WI38 (cell line): ENCODE data around the gene OPCML.

Experiments used
- H3K4me3 ChIP-seq: 2 replicates; pipeline ENCODE4 v1.5.1; 2011; ENCODE audit warnings: low read depth, mild to moderate bottlenecking, control low read depth, low read length
- TF ChIP-seq, protein P1 (sequence below): IDR thresholded peaks from 2 replicates; pipeline ENCODE4 v1.5.1; 2012; ENCODE audit warnings: low read depth, mild to moderate bottlenecking, control low read depth, low read length

OPCML gene

DNA sequence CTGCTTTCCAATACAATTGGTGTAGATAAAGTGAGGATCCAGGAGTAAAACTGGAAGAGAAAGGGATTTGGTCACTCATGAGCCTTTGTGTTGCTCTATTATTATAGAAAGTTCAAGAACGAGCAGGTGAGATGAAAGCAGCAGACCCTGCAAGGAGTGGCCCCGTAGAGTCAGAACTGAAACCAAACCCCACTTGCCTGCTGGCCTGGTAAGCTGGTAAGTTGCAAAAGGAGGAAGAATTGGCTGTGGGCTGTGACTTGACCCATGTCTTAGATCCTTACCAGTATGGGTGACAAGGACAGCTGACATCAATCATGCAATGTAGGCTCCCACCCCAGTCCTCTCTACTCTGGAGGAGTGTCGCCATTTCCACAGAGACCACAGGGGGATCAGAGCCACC, 201.3 kb downstream of the OPCML start:
- no peak overlapping the region for H3K4me3 ChIP-seq
- TF ChIP-seq, protein P1, sequence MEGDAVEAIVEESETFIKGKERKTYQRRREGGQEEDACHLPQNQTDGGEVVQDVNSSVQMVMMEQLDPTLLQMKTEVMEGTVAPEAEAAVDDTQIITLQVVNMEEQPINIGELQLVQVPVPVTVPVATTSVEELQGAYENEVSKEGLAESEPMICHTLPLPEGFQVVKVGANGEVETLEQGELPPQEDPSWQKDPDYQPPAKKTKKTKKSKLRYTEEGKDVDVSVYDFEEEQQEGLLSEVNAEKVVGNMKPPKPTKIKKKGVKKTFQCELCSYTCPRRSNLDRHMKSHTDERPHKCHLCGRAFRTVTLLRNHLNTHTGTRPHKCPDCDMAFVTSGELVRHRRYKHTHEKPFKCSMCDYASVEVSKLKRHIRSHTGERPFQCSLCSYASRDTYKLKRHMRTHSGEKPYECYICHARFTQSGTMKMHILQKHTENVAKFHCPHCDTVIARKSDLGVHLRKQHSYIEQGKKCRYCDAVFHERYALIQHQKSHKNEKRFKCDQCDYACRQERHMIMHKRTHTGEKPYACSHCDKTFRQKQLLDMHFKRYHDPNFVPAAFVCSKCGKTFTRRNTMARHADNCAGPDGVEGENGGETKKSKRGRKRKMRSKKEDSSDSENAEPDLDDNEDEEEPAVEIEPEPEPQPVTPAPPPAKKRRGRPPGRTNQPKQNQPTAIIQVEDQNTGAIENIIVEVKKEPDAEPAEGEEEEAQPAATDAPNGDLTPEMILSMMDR: no peak

DNA sequence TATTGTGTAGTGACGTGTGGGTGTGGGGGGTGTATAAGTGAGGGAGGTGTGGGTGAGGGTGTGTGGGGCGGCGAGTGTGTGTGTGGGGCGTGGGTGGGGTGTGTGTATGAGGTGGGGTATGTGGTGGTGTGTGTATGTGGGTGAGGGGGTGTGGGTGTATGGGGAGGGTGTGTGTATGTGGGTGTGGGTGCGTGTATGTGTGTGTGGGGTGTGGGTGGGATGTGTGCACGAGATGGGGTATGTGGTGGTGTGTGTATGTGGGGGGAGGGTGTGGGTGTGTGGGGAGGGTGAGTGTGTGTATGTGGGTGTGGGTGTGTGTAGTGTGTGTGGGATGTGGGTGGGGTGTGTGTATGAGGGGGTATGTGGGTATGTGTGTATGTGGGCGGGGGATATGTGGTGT, 205.5 kb downstream of the OPCML start:
- no peak overlapping the region for H3K4me3 ChIP-seq
- TF ChIP-seq, protein P1: no peak

DNA sequence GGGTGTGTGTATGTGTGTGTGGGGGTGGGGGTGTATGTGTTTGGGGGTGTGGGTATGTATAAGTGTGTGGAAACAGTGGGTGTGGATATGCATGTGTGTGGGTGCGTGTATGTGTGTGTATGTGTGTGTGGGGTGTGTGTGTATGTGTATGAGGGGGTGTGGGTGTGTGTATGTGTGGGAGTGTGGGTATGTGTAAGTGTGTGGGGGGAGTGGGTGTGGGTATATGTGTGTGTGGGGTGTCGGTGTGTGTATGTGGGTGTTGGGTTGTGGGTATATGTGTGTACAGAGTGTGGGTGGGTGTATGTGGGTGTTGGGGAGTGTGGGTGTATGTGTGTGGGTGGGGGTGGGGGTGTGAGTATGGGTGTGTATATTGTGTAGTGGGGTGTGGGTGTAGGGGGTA, 206.0 kb downstream of the OPCML start:
- H3K4me3 ChIP-seq: no peak overlapping the region
- TF ChIP-seq, protein P1: no peak

- TF ChIP-seq, protein P1: no peak
- H3K4me3 ChIP-seq: no peak overlapping the region
These were observed 206.6 kb downstream of the OPCML start for GRCh38 chr11:133325711-133326110.

- TF ChIP-seq, protein P1: no peak
These were observed 208.9 kb downstream of the OPCML start for GRCh38 chr11:133323354-133323753.

DNA sequence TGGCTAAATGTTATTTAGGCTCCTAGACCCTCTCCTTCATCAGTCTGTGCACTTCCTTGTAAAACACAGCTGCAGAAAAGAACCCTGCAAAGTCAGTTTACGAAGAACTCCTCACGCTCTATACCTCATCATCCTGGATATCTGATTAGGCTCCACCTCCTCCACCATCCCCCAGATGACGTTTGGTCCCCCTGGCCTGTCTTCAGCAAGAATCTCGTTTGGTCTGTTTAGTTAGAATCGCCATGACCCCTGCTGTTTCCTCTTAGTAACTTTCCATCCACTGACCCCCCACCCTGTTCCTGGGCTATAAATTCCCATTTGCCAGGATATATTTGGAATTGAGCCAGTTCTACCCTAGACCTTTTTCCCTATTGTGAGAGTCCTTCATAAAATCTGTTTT, 214.1 kb downstream of the OPCML start:
- no peak overlapping the region for H3K4me3 ChIP-seq
- TF ChIP-seq, protein P1: no peak

More at GRCh38 chr11:133323354-133323753, 208.9 kb downstream of the OPCML start:
- H3K4me3 ChIP-seq: no peak overlapping the region

- TF ChIP-seq, protein P1: no peak
- H3K4me3 ChIP-seq: no peak overlapping the region
These were observed 221.1 kb downstream of the OPCML start for GRCh38 chr11:133311230-133311629.
